Tibial artery (tissue), 4 donors: Measurements from ENCODE around the gene RFX1.
"Not testable (repeated sequence)": the region's sequence is repeated elsewhere in the genome, so short reads cannot be mapped to it uniquely, and the experiment has no call there.

ENCODE experiments used
- DNase-seq, 2 donors: peaks; one replicate each; pipeline ENCODE4 v3.0.0-alpha.2; 2019
- H3K27ac ChIP-seq, 2 donors: fragments of 200-600 bp; sonication (generic) in 1 of 2; 1 replicate in 1 of 2; 2 replicates in 1 of 2; pipeline ENCODE4 v1.5.1; 2018 to 2019; ENCODE audit warnings: mild to moderate bottlenecking in 1 of 2
- H3K27me3 ChIP-seq, 2 donors: fragments of 200-600 bp; sonication (generic) in 1 of 2; one replicate each; pipeline versions ENCODE4 v1.5.1 to v1.6.0; 2016 to 2019
- H3K36me3 ChIP-seq, 3 donors: fragments of 200-600 bp; sonication (generic) in 2 of 3; one replicate each; pipeline ENCODE4 v1.5.1; 2016 to 2019; ENCODE audit warnings: mild to moderate bottlenecking in 2 of 3
- H3K4me1 ChIP-seq, 4 donors: fragments of 200-600 bp; sonication (generic) in 2 of 4; 1 replicate in 3 of 4; 2 replicates in 1 of 4; pipeline ENCODE4 v1.5.1; 2016 to 2019
- H3K4me3 ChIP-seq, 2 donors: fragments of 200-600 bp; sonication (generic) in 1 of 2; 1 replicate in 1 of 2; 2 replicates in 1 of 2; pipeline ENCODE4 v1.5.1; 2018 to 2019; ENCODE audit warnings: mild to moderate bottlenecking in 2 of 2
- H3K9me3 ChIP-seq, 3 donors: fragments of 200-600 bp; sonication (generic) in 1 of 3; one replicate each; pipeline ENCODE4 v1.5.1; 2016 to 2019
- intact Hi-C: fragments of 100-400 bp; cut with DNase I; formaldehyde crosslinking; loops from one replicate; pipeline ENCODE4 v1.15.0; 2023; ENCODE audit warnings: low total_unique reads
- TF ChIP-seq, protein P1 (sequence below), 2 experiments: fragments of 200-600 bp in 1 of 2; fragments of 450-650 bp in 1 of 2; IDR thresholded peaks; one replicate each; pipeline ENCODE4 v1.5.1; 2017 to 2019; ENCODE audit warnings: antibody characterized with exemption in 2 of 2, mild to moderate bottlenecking in 1 of 2, moderate library complexity in 1 of 2

Gene RFX1

GRCh38 chr19:13974073-13974472, 32.0 kb downstream of the RFX1 start:
- H3K27me3 ChIP-seq: no peaks in the 10 kb centered on the region
- TF ChIP-seq, protein P1, sequence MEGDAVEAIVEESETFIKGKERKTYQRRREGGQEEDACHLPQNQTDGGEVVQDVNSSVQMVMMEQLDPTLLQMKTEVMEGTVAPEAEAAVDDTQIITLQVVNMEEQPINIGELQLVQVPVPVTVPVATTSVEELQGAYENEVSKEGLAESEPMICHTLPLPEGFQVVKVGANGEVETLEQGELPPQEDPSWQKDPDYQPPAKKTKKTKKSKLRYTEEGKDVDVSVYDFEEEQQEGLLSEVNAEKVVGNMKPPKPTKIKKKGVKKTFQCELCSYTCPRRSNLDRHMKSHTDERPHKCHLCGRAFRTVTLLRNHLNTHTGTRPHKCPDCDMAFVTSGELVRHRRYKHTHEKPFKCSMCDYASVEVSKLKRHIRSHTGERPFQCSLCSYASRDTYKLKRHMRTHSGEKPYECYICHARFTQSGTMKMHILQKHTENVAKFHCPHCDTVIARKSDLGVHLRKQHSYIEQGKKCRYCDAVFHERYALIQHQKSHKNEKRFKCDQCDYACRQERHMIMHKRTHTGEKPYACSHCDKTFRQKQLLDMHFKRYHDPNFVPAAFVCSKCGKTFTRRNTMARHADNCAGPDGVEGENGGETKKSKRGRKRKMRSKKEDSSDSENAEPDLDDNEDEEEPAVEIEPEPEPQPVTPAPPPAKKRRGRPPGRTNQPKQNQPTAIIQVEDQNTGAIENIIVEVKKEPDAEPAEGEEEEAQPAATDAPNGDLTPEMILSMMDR (IDR thresholded peaks at IDR 0.05): no peak
- H3K4me3 ChIP-seq: no peak overlapping the region
- H3K27ac ChIP-seq: no peak overlapping the region
- H3K4me1 ChIP-seq: peaks cover 0 to 23% (median 12%) of the 10 kb centered on the region in 4 donors
- DNase-seq: no peak
- H3K36me3 ChIP-seq: peaks cover 13 to 66% (median 31%) of the 10 kb centered on the region in 3 donors
- no peaks in the 10 kb centered on the region for H3K9me3 ChIP-seq
- intact Hi-C loops: no loop called here

DNA sequence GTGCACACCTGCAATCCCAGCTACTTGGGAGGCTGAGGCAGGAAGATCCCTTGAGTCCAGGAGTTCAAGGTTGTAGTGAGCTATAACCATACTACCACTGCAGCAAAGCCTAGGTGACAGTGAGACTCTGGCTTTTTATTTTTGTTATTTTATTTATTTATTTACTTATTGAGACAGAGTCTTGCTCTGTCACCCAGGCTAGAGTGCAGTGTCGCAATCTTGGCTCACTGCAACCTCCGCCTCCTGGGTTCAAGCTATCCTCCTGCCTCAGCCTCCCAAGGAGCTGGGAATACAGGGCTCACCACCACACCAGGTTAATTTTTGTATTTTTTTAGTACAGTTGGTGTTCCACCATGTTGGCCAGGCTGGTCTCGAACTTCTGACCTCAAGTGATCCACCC, 32.6 kb downstream of the RFX1 start:
- H3K9me3 ChIP-seq, H3K27me3 ChIP-seq, intact Hi-C loops, DNase-seq, H3K27ac ChIP-seq, H3K4me3 ChIP-seq: not testable (repeated sequence)
- peaks cover 19 to 72% (median 37%) of the 10 kb centered on the region in 3 donors for H3K36me3 ChIP-seq
- peaks cover 0 to 19% (median 9%) of the 10 kb centered on the region in 4 donors for H3K4me1 ChIP-seq

DNA sequence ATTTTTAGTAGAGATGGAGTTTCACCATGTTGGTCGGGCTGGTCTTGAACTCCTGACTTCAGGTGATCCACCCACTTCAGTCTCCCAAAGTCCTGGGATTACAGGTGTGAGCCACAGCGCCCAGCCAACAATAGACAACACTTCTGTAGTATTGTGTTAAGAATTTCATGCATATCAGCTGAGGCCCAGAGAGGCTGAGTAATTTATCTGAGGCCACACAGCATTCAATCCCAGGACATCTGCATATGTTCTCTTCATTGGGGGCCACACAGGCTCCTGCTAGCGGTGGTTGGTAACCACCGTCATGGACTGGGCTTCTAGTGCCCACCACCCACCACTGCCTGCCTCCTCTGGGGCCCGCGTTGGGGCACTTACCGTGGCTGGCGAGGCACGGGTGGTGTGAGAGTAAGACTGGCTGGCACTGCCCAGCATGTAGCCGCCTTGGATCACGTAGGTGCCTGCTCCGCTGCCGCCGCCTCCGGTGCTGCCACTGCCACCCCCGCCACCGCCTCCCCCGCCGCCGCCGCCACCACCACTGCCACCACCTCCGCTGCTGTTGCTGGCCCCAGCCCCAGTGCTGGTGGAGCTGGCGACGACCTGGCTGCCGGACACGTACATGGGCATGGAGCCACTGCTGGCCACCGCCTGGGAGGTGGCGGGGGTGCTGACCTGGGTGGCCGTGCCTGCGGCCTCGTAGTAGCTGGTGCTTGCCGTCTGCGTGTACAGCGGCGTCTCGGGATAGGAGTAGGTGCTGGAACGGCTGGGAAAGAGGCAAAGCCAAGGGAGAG, 33.6 kb downstream of the RFX1 start:
- Histone ChIP-seq H3K36me3 (peaks cover 22 to 82% (median 46%) of the 10 kb centered on the region in 3 donors), H3K27ac (no peak overlapping the region), H3K27me3 (no peaks in the 10 kb centered on the region), H3K4me1 (peaks cover 0 to 10% (median 2%) of the 10 kb centered on the region in 4 donors), H3K9me3 (no peaks in the 10 kb centered on the region), H3K4me3 (no peak overlapping the region)
- no peak for DNase-seq
- intact Hi-C loops: no loop called here
- TF ChIP-seq, protein P1 (IDR thresholded peaks at IDR 0.05): no peak

GRCh38 chr19:13971868-13972267, 34.3 kb downstream of the RFX1 start:
- H3K4me1 ChIP-seq, H3K27ac ChIP-seq, intact Hi-C loops, DNase-seq, H3K4me3 ChIP-seq, H3K27me3 ChIP-seq, H3K9me3 ChIP-seq: not testable (repeated sequence)
- H3K36me3 ChIP-seq: peaks cover 22 to 88% (median 52%) of the 10 kb centered on the region in 3 donors

GRCh38 chr19:13969897-13970296, 36.2 kb downstream of the RFX1 start:
- TF ChIP-seq, protein P1 (IDR thresholded peaks at IDR 0.05): no peak
- Histone ChIP-seq H3K27me3 (no peaks in the 10 kb centered on the region), H3K4me3 (no peak overlapping the region), H3K4me1 (no peaks in the 10 kb centered on the region), H3K9me3 (no peaks in the 10 kb centered on the region), H3K27ac (no peak overlapping the region), H3K36me3 (peaks cover 39 to 91% (median 70%) of the 10 kb centered on the region in 3 donors)
- intact Hi-C loops: no loop called here
- DNase-seq: no peak

DNA sequence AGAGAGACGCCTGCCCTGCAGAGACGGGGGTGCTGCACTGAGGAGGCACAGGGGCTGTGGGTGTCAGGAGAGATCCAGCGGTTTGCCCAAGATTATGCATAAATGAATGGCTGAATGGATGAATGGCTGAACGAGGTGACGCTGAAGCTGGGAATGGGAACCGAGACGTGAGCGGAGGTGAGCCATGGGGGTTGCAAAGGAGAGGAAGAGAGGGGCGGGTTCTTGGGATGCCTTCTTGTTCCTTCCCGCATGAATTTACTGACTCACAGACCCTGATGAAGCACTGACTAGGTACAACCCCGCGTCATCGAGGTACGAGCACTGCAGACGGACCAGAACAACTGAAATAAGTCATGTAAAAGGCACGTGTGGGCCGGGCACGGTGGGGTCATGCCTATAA, 37.1 kb downstream of the RFX1 start:
- Histone ChIP-seq H3K27ac (no peak overlapping the region), H3K27me3 (no peaks in the 10 kb centered on the region), H3K9me3 (no peaks in the 10 kb centered on the region), H3K36me3 (peaks cover 39 to 94% (median 70%) of the 10 kb centered on the region in 3 donors), H3K4me3 (no peak overlapping the region), H3K4me1 (no peaks in the 10 kb centered on the region)
- TF ChIP-seq, protein P1 (IDR thresholded peaks at IDR 0.05): no peak
- no peak for DNase-seq
- intact Hi-C loops: no loop called here
